Activated B cell treated with CpG ODN at 0.5 μM for 24 hours (primary cell): Measurements from ENCODE around the gene ENAH. TPM values are rescaled to one million over a fixed set of nuclear protein-coding genes. Genes with fewer than 3 reads are reported as not detected.

Experiments used
- ATAC-seq: fragments of 200-7000 bp; cut with Tn5 transposase; one replicate; pipeline ENCODE4 v1.10.0; 2021; ENCODE audit warnings: low read depth, mild to moderate bottlenecking, moderate library complexity
- CTCF ChIA-PET: fragments of 350-600 bp; sonication (Branson Sonifier 250); formaldehyde crosslinking; loops from one replicate; lab custom pipeline; 2021; ENCODE audit warnings: antibody characterized with exemption; lab: Charles Lee
- POLR2A ChIA-PET: fragments of 350-600 bp; sonication (Branson Sonifier 250); formaldehyde crosslinking; loops from one replicate; lab custom pipeline; 2021; ENCODE audit warnings: antibody characterized with exemption; lab: Charles Lee
- DNase-seq: peaks from one replicate; pipeline ENCODE4 v3.0.0; 2022
- H3K27ac Mint-ChIP-seq: one replicate; pipeline ENCODE4 v1.8.0; 2020; ENCODE audit warnings: mixed read lengths
- H3K27me3 Mint-ChIP-seq: one replicate; pipeline ENCODE4 v1.8.0; 2021; ENCODE audit warnings: mixed read lengths
- H3K36me3 Mint-ChIP-seq: one replicate; pipeline ENCODE4 v1.8.0; 2021; ENCODE audit warnings: low read depth, mixed read lengths
- H3K4me1 Mint-ChIP-seq: one replicate; pipeline ENCODE4 v1.8.0; 2021; ENCODE audit warnings: mixed read lengths
- H3K4me3 Mint-ChIP-seq: one replicate; pipeline ENCODE4 v1.8.0; 2020; ENCODE audit warnings: mild to moderate bottlenecking, mixed read lengths
- H3K9me3 Mint-ChIP-seq: one replicate; pipeline ENCODE4 v1.8.0; 2020; ENCODE audit warnings: mixed read lengths
- intact Hi-C: fragments of 100-400 bp; cut with micrococcal nuclease; formaldehyde crosslinking; loops from one replicate; pipeline ENCODE4 v1.15.1; 2024
- total RNA-seq: library from RNA; stranded (reverse); gene quantifications from 2 replicates; pipeline ENCODE4 v1.2.3, GENCODE V29; 2022
- TF ChIP-seq, protein P1 (sequence below): fragments of 200-600 bp; IDR thresholded peaks from one replicate; pipeline ENCODE4 v1.8.0; 2022; ENCODE audit warnings: antibody characterized with exemption, mild to moderate bottlenecking

The ENAH gene
- total RNA-seq, 1 donor from 2014 or later = 1.2 TPM

DNA sequence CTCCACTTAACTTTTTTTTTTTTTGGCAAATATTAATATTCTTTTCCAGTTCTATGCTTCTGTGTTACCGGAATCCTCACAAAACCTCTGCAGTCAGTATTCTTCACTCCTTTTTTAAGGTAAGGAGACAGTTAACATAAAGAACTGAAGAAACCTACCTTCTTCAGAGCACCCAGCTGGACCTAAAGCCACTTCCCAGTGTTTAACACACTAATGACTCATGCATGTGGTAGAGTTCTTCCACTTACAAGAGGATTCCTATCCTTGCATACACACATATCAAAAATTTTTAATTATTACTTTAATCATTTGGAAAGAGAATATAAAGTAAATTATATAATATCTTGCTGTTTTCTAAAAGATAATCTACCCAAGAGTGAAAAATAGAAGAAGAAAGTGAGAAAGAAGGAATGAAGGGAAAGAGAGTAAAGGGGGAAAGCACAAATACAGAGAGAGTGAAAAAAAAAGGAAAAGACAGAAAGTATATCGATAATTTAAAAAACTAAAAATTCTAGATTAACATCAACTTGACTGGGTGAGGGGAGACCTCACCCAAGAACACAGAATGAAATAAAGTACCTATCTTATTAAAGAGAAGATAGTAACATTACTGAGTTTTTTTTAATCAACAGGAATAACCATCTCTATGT lies 54.9 kb downstream of the ENAH start:
- no peak for DNase-seq
- no peaks in the 10 kb centered on the region for H3K27me3 Mint-ChIP-seq
- TF ChIP-seq, protein P1, sequence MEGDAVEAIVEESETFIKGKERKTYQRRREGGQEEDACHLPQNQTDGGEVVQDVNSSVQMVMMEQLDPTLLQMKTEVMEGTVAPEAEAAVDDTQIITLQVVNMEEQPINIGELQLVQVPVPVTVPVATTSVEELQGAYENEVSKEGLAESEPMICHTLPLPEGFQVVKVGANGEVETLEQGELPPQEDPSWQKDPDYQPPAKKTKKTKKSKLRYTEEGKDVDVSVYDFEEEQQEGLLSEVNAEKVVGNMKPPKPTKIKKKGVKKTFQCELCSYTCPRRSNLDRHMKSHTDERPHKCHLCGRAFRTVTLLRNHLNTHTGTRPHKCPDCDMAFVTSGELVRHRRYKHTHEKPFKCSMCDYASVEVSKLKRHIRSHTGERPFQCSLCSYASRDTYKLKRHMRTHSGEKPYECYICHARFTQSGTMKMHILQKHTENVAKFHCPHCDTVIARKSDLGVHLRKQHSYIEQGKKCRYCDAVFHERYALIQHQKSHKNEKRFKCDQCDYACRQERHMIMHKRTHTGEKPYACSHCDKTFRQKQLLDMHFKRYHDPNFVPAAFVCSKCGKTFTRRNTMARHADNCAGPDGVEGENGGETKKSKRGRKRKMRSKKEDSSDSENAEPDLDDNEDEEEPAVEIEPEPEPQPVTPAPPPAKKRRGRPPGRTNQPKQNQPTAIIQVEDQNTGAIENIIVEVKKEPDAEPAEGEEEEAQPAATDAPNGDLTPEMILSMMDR = no peak
- ATAC-seq = no peak
- intact Hi-C loops = no loop called here
- POLR2A ChIA-PET = interaction anchor here (0.7 kb wide), 1 partner anchor 431 kb away, joined by 4 read pairs; no protein-coding TSS in a partner anchor
- H3K4me3 Mint-ChIP-seq = no peak overlapping the region
- H3K36me3 Mint-ChIP-seq = no peaks in the 10 kb centered on the region
- H3K4me1 Mint-ChIP-seq = no peaks in the 10 kb centered on the region
- CTCF ChIA-PET = no interaction called here
- H3K27ac Mint-ChIP-seq = no peak overlapping the region
- peaks cover 8% of the 10 kb centered on the region for H3K9me3 Mint-ChIP-seq

- no peak for DNase-seq
- ChIA-PET POLR2A (no interaction called here), CTCF (no interaction called here)
- TF ChIP-seq, protein P1 = no peak
- Mint-ChIP-seq H3K4me1 (no peaks in the 10 kb centered on the region), H3K27ac (no peak overlapping the region), H3K36me3 (no peaks in the 10 kb centered on the region), H3K9me3 (peaks cover 8% of the 10 kb centered on the region), H3K27me3 (no peaks in the 10 kb centered on the region), H3K4me3 (no peak overlapping the region)
- no peak for ATAC-seq
- intact Hi-C loops = no loop called here
Observed at GRCh38 chr1:225596736-225597135, 56.2 kb downstream of the ENAH start.

DNA sequence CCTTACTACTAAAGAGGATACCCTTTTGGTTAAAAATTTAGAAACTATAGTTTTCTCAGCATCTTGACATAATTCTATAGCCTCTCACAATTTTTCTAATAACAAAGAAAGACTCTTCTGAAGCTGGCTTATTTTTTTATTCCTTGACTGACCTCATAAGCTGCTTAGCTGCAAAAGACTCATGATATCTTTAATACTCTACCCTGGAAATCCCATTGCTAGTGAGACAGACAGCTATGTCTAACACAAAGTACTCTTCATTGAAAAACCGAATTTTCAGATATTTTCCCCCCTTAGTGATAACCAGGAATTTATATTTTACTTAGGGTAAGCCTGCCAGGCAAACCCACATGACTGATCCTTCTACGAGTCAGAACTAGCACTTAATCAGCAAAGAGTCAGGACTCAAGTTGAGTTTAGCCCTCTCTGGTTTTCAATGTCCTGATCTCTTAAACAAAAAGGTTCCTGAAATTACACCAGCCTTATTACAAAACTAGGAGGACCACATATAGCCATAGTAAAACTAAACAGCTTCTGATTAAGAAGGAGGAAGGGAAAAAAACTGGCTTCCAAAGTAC lies 56.9 kb downstream of the ENAH start:
- Mint-ChIP-seq H3K27me3 (no peaks in the 10 kb centered on the region), H3K4me1 (no peaks in the 10 kb centered on the region), H3K9me3 (peaks cover 8% of the 10 kb centered on the region), H3K4me3 (no peak overlapping the region), H3K36me3 (no peaks in the 10 kb centered on the region), H3K27ac (no peak overlapping the region)
- ATAC-seq = no peak
- TF ChIP-seq, protein P1 = no peak
- no peak for DNase-seq
- POLR2A ChIA-PET = no interaction called here
- intact Hi-C loops = no loop called here
- CTCF ChIA-PET = no interaction called here

- intact Hi-C loops = no loop called here
- Mint-ChIP-seq H3K4me1 (no peaks in the 10 kb centered on the region), H3K9me3 (peaks cover 8% of the 10 kb centered on the region), H3K4me3 (no peak overlapping the region), H3K27ac (no peak overlapping the region), H3K27me3 (no peaks in the 10 kb centered on the region), H3K36me3 (no peaks in the 10 kb centered on the region)
- ChIA-PET POLR2A (no interaction called here), CTCF (no interaction called here)
- DNase-seq (no peak), ATAC-seq (no peak)
- TF ChIP-seq, protein P1 = no peak
Observed at GRCh38 chr1:225595452-225595851, 57.5 kb downstream of the ENAH start.

DNA sequence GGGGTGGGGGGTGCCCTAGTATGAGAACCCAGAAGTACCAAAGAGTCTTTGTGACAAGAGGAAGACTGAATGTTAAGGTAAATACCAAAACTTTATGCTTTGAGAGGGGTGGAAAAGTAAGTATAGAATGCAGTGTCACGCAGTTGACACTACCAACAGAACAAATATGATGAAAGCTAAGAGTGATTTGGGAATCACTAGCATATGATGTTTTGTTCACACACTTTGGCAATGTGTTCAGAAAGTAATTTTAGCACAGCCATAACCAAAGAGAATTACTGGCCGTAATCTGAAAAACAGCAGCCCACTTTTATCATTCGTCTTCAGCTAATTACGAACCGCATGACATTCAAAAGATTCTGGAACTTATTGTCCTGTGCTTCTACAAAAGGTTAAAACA lies 59.5 kb downstream of the ENAH start:
- Mint-ChIP-seq H3K9me3 (no peaks in the 10 kb centered on the region), H3K36me3 (no peaks in the 10 kb centered on the region), H3K27ac (no peak overlapping the region), H3K4me1 (no peaks in the 10 kb centered on the region), H3K4me3 (no peak overlapping the region), H3K27me3 (no peaks in the 10 kb centered on the region)
- ATAC-seq (no peak), DNase-seq (no peak)
- TF ChIP-seq, protein P1 = no peak
- ChIA-PET CTCF (no interaction called here), POLR2A (no interaction called here)
- intact Hi-C loops = no loop called here
